Neural progenitor cell (in vitro differentiated cells): ENCODE data around the gene OS9. TPM values are rescaled to one million over a fixed set of nuclear protein-coding genes. Genes with fewer than 3 reads are reported as not detected.

ENCODE experiments used
- DNase-seq: peaks from one replicate; pipeline ENCODE4 v3.0.0-alpha.2; 2016; ENCODE audit warnings: low spot score
- H2AFZ ChIP-seq: fragments of 200-600 bp; sonication (generic); replicated peaks from 2 replicates; pipeline ENCODE4 v1.6.1; 2016; ENCODE audit warnings: antibody characterized with exemption
- H3F3A ChIP-seq: fragments of 200-600 bp; sonication (generic); 2 replicates; pipeline ENCODE4 v1.6.1; 2016; ENCODE audit warnings: antibody characterized with exemption, low read depth
- H3K27ac ChIP-seq: fragments of 200-600 bp; sonication (generic); 2 replicates; pipeline ENCODE4 v1.5.1; 2016; ENCODE audit warnings: mild to moderate bottlenecking
- H3K27me3 ChIP-seq: fragments of 200-600 bp; sonication (generic); 2 replicates; pipeline ENCODE4 v1.6.1; 2016; ENCODE audit warnings: mild to moderate bottlenecking, moderate library complexity
- H3K36me3 ChIP-seq: fragments of 200-600 bp; sonication (generic); 2 replicates; pipeline ENCODE4 v1.5.1; 2016
- H3K4me1 ChIP-seq: fragments of 200-600 bp; sonication (generic); 2 replicates; pipeline ENCODE4 v1.6.1; 2016; ENCODE audit warnings: mixed run types
- H3K4me2 ChIP-seq: fragments of 200-600 bp; sonication (generic); 2 replicates; pipeline ENCODE4 v1.6.1; 2016
- H3K4me3 ChIP-seq: fragments of 200-600 bp; sonication (generic); 2 replicates; pipeline ENCODE4 v1.5.1; 2016
- H3K79me2 ChIP-seq: fragments of 200-600 bp; sonication (generic); 2 replicates; pipeline ENCODE4 v1.6.1; 2016; ENCODE audit warnings: low read depth
- H3K9ac ChIP-seq: fragments of 200-600 bp; sonication (generic); 2 replicates; pipeline ENCODE4 v1.6.1; 2016
- H3K9me3 ChIP-seq: fragments of 200-600 bp; sonication (generic); 2 replicates; pipeline ENCODE4 v1.5.1; 2016; ENCODE audit warnings: low read depth
- H4K20me1 ChIP-seq: fragments of 200-600 bp; sonication (generic); 2 replicates; pipeline ENCODE4 v1.6.1; 2016; ENCODE audit warnings: low read depth
- H3K27ac Mint-ChIP-seq: 3 replicates; pipeline ENCODE4 v1.8.0; 2021; ENCODE audit warnings: mixed read lengths
- H3K27me3 Mint-ChIP-seq: 2 replicates; pipeline ENCODE4 v1.8.0; 2022; ENCODE audit warnings: low read depth, mild to moderate bottlenecking, inconsistent platforms, moderate library complexity, mixed read lengths; ENCODE audit not compliant: insufficient read depth
- H3K36me3 Mint-ChIP-seq: 3 replicates; pipeline ENCODE4 v1.8.0; 2021; ENCODE audit warnings: mixed read lengths
- H3K4me1 Mint-ChIP-seq: 3 replicates; pipeline ENCODE4 v1.8.0; 2021; ENCODE audit warnings: mixed read lengths
- H3K4me3 Mint-ChIP-seq: 3 replicates; pipeline ENCODE4 v1.8.0; 2021; ENCODE audit warnings: mild to moderate bottlenecking, moderate library complexity, mixed read lengths
- H3K9me3 Mint-ChIP-seq: 3 replicates; pipeline ENCODE4 v1.8.0; 2020; ENCODE audit warnings: mixed read lengths
- EZH2 ChIP-seq: fragments of 200-600 bp; sonication (generic); IDR thresholded peaks from 2 replicates; pipeline ENCODE4 v1.6.1; 2017; ENCODE audit warnings: antibody characterized with exemption, mild to moderate bottlenecking, moderate library complexity
- EZH2phosphoT487 ChIP-seq: fragments of 200-600 bp; sonication (generic); IDR thresholded peaks from 2 replicates; pipeline ENCODE4 v1.6.1; 2017; ENCODE audit warnings: antibody characterized with exemption
- total RNA-seq: library from RNA; depleted of rRNA; stranded (reverse); fragments of >200 nt; gene quantifications from 2 replicates; pipeline ENCODE4 v1.2.3, GENCODE V29; 2015; ENCODE audit warnings: low replicate concordance
- TF ChIP-seq, protein P1 (sequence below): fragments of 200-600 bp; sonication (generic); IDR thresholded peaks from 2 replicates; pipeline ENCODE4 v1.5.1; 2017; ENCODE audit warnings: antibody characterized with exemption, mild to moderate bottlenecking

OS9 gene
- total RNA-seq, 1 donor from 2014 or later = 113 TPM

DNA sequence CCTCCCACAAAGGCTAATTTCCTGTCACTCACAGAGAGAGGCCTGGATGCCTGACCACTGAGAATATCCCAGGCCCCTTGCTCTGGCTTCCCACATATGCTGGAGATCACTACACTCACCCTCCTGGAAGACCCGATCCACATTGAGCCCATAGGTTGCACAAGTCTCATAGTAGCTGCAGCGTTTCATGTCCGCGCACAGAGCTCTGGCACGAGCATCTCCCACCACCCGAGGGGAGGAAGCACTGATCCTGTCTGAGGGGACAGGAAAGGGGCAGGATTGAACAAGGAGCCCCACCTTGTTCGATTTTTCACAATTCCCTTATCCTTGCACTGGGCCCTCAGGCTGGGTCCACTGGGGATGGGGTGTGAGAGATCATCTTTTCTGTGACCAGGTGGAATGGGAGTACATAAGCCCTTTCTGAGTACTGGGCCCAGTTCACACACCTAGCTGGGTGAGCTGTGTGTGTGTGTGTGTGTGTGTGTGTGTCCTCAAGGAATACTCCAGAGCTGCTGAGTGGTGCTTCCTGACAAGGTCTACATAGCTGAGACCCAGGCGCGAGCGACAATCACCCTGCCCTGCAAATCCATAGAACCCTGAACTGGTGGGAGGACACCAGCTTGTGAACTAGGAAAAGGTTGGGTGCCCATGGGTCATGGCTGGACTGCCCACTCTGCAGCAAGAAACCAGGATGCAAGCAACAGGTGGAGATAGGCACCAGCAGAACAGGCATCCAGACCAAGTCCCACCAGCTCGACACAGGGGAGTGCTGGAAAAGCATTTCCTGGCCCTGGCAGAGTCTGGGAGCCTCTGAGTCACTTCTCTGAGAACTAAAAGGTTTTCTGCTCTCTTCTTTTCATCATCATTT lies 39.0 kb downstream of the OS9 start:
- Histone ChIP-seq H3K27ac (no peak overlapping the region), H4K20me1 (peaks cover 47% of the 10 kb centered on the region), H3K9me3 (no peaks in the 10 kb centered on the region), H3K27me3 (peaks cover 100% of the 10 kb centered on the region), H3K79me2 (no peaks in the 10 kb centered on the region), H3F3A (peaks cover 24% of the 10 kb centered on the region), H2AFZ (no peak overlapping the region), H3K4me2 (no peak overlapping the region), H3K9ac (no peak overlapping the region), H3K4me1 (peaks cover 10% of the 10 kb centered on the region), H3K36me3 (no peaks in the 10 kb centered on the region), H3K4me3 (no peak overlapping the region)
- Mint-ChIP-seq H3K27me3 (peaks cover 47% of the 10 kb centered on the region), H3K4me1 (peaks cover 25% of the 10 kb centered on the region), H3K36me3 (peaks cover 4% of the 10 kb centered on the region), H3K9me3 (peaks cover 2% of the 10 kb centered on the region), H3K4me3 (no peak overlapping the region), H3K27ac (no peak overlapping the region)
- TF ChIP-seq EZH2 (no peak), EZH2phosphoT487 (no peak)
- TF ChIP-seq, protein P1, sequence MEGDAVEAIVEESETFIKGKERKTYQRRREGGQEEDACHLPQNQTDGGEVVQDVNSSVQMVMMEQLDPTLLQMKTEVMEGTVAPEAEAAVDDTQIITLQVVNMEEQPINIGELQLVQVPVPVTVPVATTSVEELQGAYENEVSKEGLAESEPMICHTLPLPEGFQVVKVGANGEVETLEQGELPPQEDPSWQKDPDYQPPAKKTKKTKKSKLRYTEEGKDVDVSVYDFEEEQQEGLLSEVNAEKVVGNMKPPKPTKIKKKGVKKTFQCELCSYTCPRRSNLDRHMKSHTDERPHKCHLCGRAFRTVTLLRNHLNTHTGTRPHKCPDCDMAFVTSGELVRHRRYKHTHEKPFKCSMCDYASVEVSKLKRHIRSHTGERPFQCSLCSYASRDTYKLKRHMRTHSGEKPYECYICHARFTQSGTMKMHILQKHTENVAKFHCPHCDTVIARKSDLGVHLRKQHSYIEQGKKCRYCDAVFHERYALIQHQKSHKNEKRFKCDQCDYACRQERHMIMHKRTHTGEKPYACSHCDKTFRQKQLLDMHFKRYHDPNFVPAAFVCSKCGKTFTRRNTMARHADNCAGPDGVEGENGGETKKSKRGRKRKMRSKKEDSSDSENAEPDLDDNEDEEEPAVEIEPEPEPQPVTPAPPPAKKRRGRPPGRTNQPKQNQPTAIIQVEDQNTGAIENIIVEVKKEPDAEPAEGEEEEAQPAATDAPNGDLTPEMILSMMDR = no peak
- DNase-seq = no peak

DNA sequence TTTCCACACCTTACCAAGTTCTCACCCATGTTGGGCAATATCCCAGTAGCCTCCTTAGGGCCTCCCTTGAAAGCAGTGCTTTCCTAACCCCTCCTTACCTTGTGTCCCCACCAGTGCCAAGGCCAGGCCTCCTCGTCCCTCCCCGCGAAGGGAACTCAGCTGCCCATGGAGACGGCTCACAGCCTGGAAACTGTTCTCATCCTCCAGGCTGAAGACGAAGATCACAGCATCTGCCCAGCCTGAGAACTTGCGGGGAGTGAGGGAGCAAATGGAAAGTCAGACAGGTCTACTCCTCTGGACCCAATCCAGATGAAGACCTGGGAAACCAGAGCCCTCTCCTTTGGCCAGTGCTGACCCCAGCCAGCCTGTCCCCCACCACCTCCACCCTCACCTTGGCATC lies 40.0 kb downstream of the OS9 start:
- TF ChIP-seq EZH2 (peak; percentile 8), EZH2phosphoT487 (no peak)
- peaks cover 26% of the 10 kb centered on the region for H3K4me1 Mint-ChIP-seq
- no peaks in the 10 kb centered on the region for H3K9me3 ChIP-seq
- H3K9ac ChIP-seq = no peak overlapping the region
- H3K4me3 Mint-ChIP-seq = peak overlapping the region; percentile 68
- H3K36me3 Mint-ChIP-seq = peaks cover 4% of the 10 kb centered on the region
- H3K79me2 ChIP-seq = no peaks in the 10 kb centered on the region
- H3K4me2 ChIP-seq = no peak overlapping the region
- peaks cover 42% of the 10 kb centered on the region for H3K27me3 Mint-ChIP-seq
- H3F3A ChIP-seq = peaks cover 26% of the 10 kb centered on the region
- peaks cover 2% of the 10 kb centered on the region for H3K9me3 Mint-ChIP-seq
- no peak overlapping the region for H3K4me3 ChIP-seq
- H3K4me1 ChIP-seq = peaks cover 10% of the 10 kb centered on the region
- peaks cover 41% of the 10 kb centered on the region for H4K20me1 ChIP-seq
- no peak overlapping the region for H3K27ac ChIP-seq
- H2AFZ ChIP-seq = no peak overlapping the region
- H3K27ac Mint-ChIP-seq = no peak overlapping the region
- H3K36me3 ChIP-seq = no peaks in the 10 kb centered on the region
- no peak for DNase-seq
- H3K27me3 ChIP-seq = peaks cover 100% of the 10 kb centered on the region

DNA sequence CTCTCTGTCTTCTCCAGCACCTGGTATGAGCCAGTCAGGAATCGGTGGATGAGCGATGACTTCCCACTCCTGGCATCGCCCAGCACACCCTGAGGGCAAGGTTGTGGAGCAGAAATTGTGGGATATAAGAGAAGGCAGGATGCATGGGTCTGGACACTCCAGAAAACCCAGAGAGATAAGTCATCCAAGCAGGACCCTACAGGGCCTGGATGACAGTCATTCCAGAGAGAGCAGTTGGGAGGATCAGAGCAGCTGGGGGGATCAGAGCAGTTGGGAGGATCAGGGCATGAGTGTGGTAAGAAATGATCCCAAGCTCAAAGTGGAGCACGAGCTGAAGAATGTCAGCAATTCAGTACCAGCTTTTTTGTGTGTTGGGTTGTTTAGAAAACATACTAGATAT lies 40.7 kb downstream of the OS9 start:
- Histone ChIP-seq H3K27ac (no peak overlapping the region), H2AFZ (no peak overlapping the region), H3K4me1 (peaks cover 16% of the 10 kb centered on the region), H3K27me3 (peaks cover 100% of the 10 kb centered on the region), H3K4me2 (no peak overlapping the region), H3K9me3 (no peaks in the 10 kb centered on the region), H4K20me1 (peaks cover 44% of the 10 kb centered on the region), H3K36me3 (no peaks in the 10 kb centered on the region), H3K9ac (no peak overlapping the region), H3K79me2 (no peaks in the 10 kb centered on the region), H3F3A (peaks cover 32% of the 10 kb centered on the region), H3K4me3 (no peak overlapping the region)
- H3K27me3 Mint-ChIP-seq = peaks cover 44% of the 10 kb centered on the region
- no peaks in the 10 kb centered on the region for H3K9me3 Mint-ChIP-seq
- TF ChIP-seq EZH2phosphoT487 = no peak
- TF ChIP-seq EZH2 = no peak
- TF ChIP-seq, protein P1 = no peak
- peaks cover 33% of the 10 kb centered on the region for H3K4me1 Mint-ChIP-seq
- H3K4me3 Mint-ChIP-seq = no peak overlapping the region
- peaks cover 4% of the 10 kb centered on the region for H3K36me3 Mint-ChIP-seq
- DNase-seq = no peak
- no peak overlapping the region for H3K27ac Mint-ChIP-seq
